Smooth muscle cell (in vitro differentiated cells): ENCODE data around the gene PLXDC2. TPM values are rescaled to one million over a fixed set of nuclear protein-coding genes. Genes with fewer than 3 reads are reported as not detected.

Source experiments
- DNase-seq: peaks from one replicate; lab custom pipeline; 2025; ENCODE audit not compliant: unreplicated experiment; lab: John Stamatoyannopoulos, UW
- H2AFZ ChIP-seq: fragments of 200-600 bp; sonication (generic); 2 replicates; pipeline ENCODE4 v1.6.0; 2016; ENCODE audit warnings: antibody characterized with exemption, low read depth, mild to moderate bottlenecking
- H3F3A ChIP-seq: fragments of 200-600 bp; sonication (generic); 2 replicates; pipeline ENCODE4 v1.6.0; 2017; ENCODE audit warnings: antibody characterized with exemption, low read depth
- H3K27ac ChIP-seq: fragments of 200-600 bp; sonication (generic); 2 replicates; pipeline ENCODE4 v1.5.1; 2016; ENCODE audit warnings: low read depth, mild to moderate bottlenecking
- H3K27me3 ChIP-seq: fragments of 200-600 bp; sonication (generic); 2 replicates; pipeline ENCODE4 v1.6.1; 2016; ENCODE audit warnings: low read depth, mild to moderate bottlenecking
- H3K36me3 ChIP-seq: fragments of 200-600 bp; sonication (generic); 2 replicates; pipeline ENCODE4 v1.5.1; 2016; ENCODE audit warnings: low read depth
- H3K4me1 ChIP-seq: fragments of 200-600 bp; sonication (generic); 2 replicates; pipeline ENCODE4 v1.5.1; 2016; ENCODE audit warnings: low read depth
- H3K4me2 ChIP-seq: fragments of 200-600 bp; sonication (generic); 2 replicates; pipeline ENCODE4 v1.6.0; 2016; ENCODE audit warnings: mild to moderate bottlenecking
- H3K4me3 ChIP-seq: fragments of 200-600 bp; sonication (generic); 2 replicates; pipeline ENCODE4 v1.5.1; 2016; ENCODE audit warnings: mild to moderate bottlenecking
- H3K79me2 ChIP-seq: fragments of 200-600 bp; sonication (generic); 2 replicates; pipeline ENCODE4 v1.6.0; 2016; ENCODE audit warnings: low read depth, mild to moderate bottlenecking
- H3K9ac ChIP-seq: fragments of 200-600 bp; sonication (generic); 2 replicates; pipeline ENCODE4 v1.6.0; 2016; ENCODE audit warnings: low read depth
- H3K9me3 ChIP-seq: fragments of 200-600 bp; sonication (generic); replicated peaks from 2 replicates; pipeline ENCODE4 v1.5.1; 2016; ENCODE audit warnings: low read depth
- H4K20me1 ChIP-seq: fragments of 200-600 bp; sonication (generic); 2 replicates; pipeline ENCODE4 v1.6.0; 2016; ENCODE audit warnings: low read depth
- CTCF ChIP-seq: fragments of 200-600 bp; sonication (generic); IDR thresholded peaks from 2 replicates; pipeline ENCODE4 v1.5.1; 2017; ENCODE audit warnings: borderline replicate concordance, mild to moderate bottlenecking, antibody characterized with exemption; ENCODE audit not compliant: insufficient read depth, poor library complexity, severe bottlenecking
- WGBS: methylation state at CpG from one replicate; pipeline ENCODE4 v1.1.7; 2016; ENCODE audit warnings: low lambda C conversion rate; 5-methylcytosine and 5-hydroxymethylcytosine counted together
- polyA plus RNA-seq: library from polyadenylated mRNA; unstranded; fragments of >200 nt; fragmentation: Nextera tagmentation; extraction: Ambion mirVana; gene quantifications from 2 replicates; pipeline ENCODE4 v1.2.1, GENCODE V29; 2016
- total RNA-seq: library from RNA; depleted of rRNA; stranded (reverse); fragments of >200 nt; gene quantifications from 2 replicates; pipeline ENCODE4 v1.2.3, GENCODE V29; 2014

Gene PLXDC2
- total and polyA plus RNA-seq, 2 experiments from 2014 or later: 7.3 to 24.9 TPM

- Histone ChIP-seq H3K27me3 (no peaks in the 10 kb centered on the region), H3K4me1 (peaks cover 6% of the 10 kb centered on the region), H3K79me2 (no peaks in the 10 kb centered on the region), H3K4me3 (no peak overlapping the region), H3K4me2 (no peak overlapping the region), H3K36me3 (no peaks in the 10 kb centered on the region), H3F3A (peaks cover 16% of the 10 kb centered on the region), H4K20me1 (no peaks in the 10 kb centered on the region), H3K9ac (no peak overlapping the region), H3K27ac (no peak overlapping the region), H3K9me3 (no peaks in the 10 kb centered on the region), H2AFZ (no peak overlapping the region)
- WGBS: 95% methylated on average over 4 of the region's 4 CpGs
- TF ChIP-seq CTCF: no peak
- DNase-seq: no peak
These were observed 108.8 kb downstream of the PLXDC2 start for GRCh38 chr10:19925064-19925463.

GRCh38 chr10:19928936-19929335 lies 112.7 kb downstream of the PLXDC2 start:
- no peak overlapping the region for H2AFZ ChIP-seq
- peaks cover 3% of the 10 kb centered on the region for H3K4me1 ChIP-seq
- H4K20me1 ChIP-seq: no peaks in the 10 kb centered on the region
- H3K4me2 ChIP-seq: no peak overlapping the region
- H3K4me3 ChIP-seq: no peak overlapping the region
- no peaks in the 10 kb centered on the region for H3K9me3 ChIP-seq
- H3K27ac ChIP-seq: peak overlapping the region; percentile 52
- H3K27me3 ChIP-seq: no peaks in the 10 kb centered on the region
- WGBS: 91% methylated on average over 7 of the region's 7 CpGs
- no peaks in the 10 kb centered on the region for H3K79me2 ChIP-seq
- peaks cover 8% of the 10 kb centered on the region for H3F3A ChIP-seq
- no peaks in the 10 kb centered on the region for H3K36me3 ChIP-seq
- TF ChIP-seq CTCF: no peak
- no peak overlapping the region for H3K9ac ChIP-seq
- no peak for DNase-seq

GRCh38 chr10:19929506-19930140 lies 113.4 kb downstream of the PLXDC2 start:
- Histone ChIP-seq H3K4me3 (no peak overlapping the region), H3F3A (peaks cover 8% of the 10 kb centered on the region), H3K4me2 (peak overlapping the region; percentile 47), H3K9me3 (no peaks in the 10 kb centered on the region), H3K36me3 (no peaks in the 10 kb centered on the region), H3K27me3 (no peaks in the 10 kb centered on the region), H2AFZ (no peak overlapping the region), H3K9ac (no peak overlapping the region), H4K20me1 (no peaks in the 10 kb centered on the region), H3K79me2 (no peaks in the 10 kb centered on the region), H3K4me1 (peaks cover 3% of the 10 kb centered on the region), H3K27ac (peak overlapping the region; percentile 52)
- TF ChIP-seq CTCF: no peak
- WGBS: 16% methylated on average over 3 of the region's 3 CpGs
- DNase-seq: no peak
